H1 (cell line): ENCODE data around the gene SPC24. TPM values are rescaled to one million over a fixed set of nuclear protein-coding genes. Genes with fewer than 3 reads are reported as not detected.

Source experiments
- CTCF ChIA-PET: fragments of 300-600 bp; sonication (Branson Sonifier 250); formaldehyde crosslinking; loops from one replicate; lab custom pipeline; 2021; ENCODE audit not compliant: partially characterized antibody; lab: Charles Lee
- POLR2A ChIA-PET: fragments of 300-600 bp; sonication (Branson Sonifier 250); formaldehyde crosslinking; loops from one replicate; lab custom pipeline; 2021; ENCODE audit warnings: inconsistent platforms; ENCODE audit not compliant: partially characterized antibody; lab: Charles Lee
- DNase-seq, 2 experiments: peaks; one replicate each; pipeline versions ENCODE4 v3.0.0 to v3.0.0-alpha.2; 2010 to 2022; ENCODE audit warnings: low spot score in 2 of 2, low read depth in 1 of 2, mixed read lengths in 1 of 2
- FAIRE-seq: peaks from 2 replicates; lab custom pipeline; 2011; peaks lifted over from hg19 to GRCh38; lab: Jason Lieb, UNC
- H2AFZ ChIP-seq: 2 replicates; pipeline ENCODE4 v1.8.1; 2012; ENCODE audit warnings: low read length, inconsistent platforms
- H2AK5ac ChIP-seq: 2 replicates; pipeline ENCODE4 v1.6.1; 2013; ENCODE audit warnings: low read depth, low read length
- H2BK120ac ChIP-seq: replicated peaks from 2 replicates; pipeline ENCODE3; 2013; ENCODE audit warnings: low read depth, low read length, inconsistent platforms
- H2BK12ac ChIP-seq: 2 replicates; pipeline ENCODE4 v1.6.1; 2013; ENCODE audit warnings: low read depth, low read length
- H2BK15ac ChIP-seq: 2 replicates; pipeline ENCODE4 v1.6.1; 2013; ENCODE audit warnings: low read length
- H2BK20ac ChIP-seq: 2 replicates; pipeline ENCODE4 v1.6.1; 2013; ENCODE audit warnings: low read length
- H2BK5ac ChIP-seq: 2 replicates; pipeline ENCODE4 v1.6.1; 2013; ENCODE audit warnings: low read depth, low read length
- H3K14ac ChIP-seq: 2 replicates; pipeline ENCODE4 v1.6.1; 2013; ENCODE audit warnings: inconsistent platforms; ENCODE audit not compliant: insufficient read length
- H3K18ac ChIP-seq: 2 replicates; pipeline ENCODE4 v1.6.1; 2013; ENCODE audit warnings: low read length; ENCODE audit errors: extremely low read depth
- H3K23ac ChIP-seq: 2 replicates; pipeline ENCODE4 v1.6.1; 2013; ENCODE audit warnings: inconsistent platforms; ENCODE audit not compliant: insufficient read length
- H3K23me2 ChIP-seq: 2 replicates; pipeline ENCODE4 v1.6.1; 2013; ENCODE audit warnings: low read depth, low read length
- H3K27ac ChIP-seq: 2 replicates; pipeline ENCODE4 v1.6.1; 2011; ENCODE audit warnings: low read depth, low read length, inconsistent platforms
- H3K27me3 ChIP-seq, 4 experiments: replicated peaks in 1 of 4; 1 replicate in 1 of 4; 2 replicates in 3 of 4; pipeline versions ENCODE4 v1.6.1 to v1.8.1; 2011 to 2013; ENCODE audit warnings: low read length in 3 of 4, mild to moderate bottlenecking in 3 of 4, inconsistent platforms in 2 of 4, mixed read lengths in 2 of 4, moderate library complexity in 1 of 4; ENCODE audit not compliant: control insufficient read depth in 3 of 4, insufficient read depth in 3 of 4; ENCODE audit errors: extremely low read depth in 1 of 4
- H3K36me3 ChIP-seq, 4 experiments: 2 replicates each; pipeline versions ENCODE4 v1.6.1 to v1.8.1; 2011 to 2013; ENCODE audit warnings: mild to moderate bottlenecking in 4 of 4, low read length in 3 of 4, moderate library complexity in 2 of 4, control low read depth in 1 of 4, inconsistent platforms in 1 of 4; ENCODE audit not compliant: insufficient read depth in 4 of 4, control insufficient read depth in 2 of 4
- H3K4ac ChIP-seq: replicated peaks from 2 replicates; pipeline ENCODE3; 2013; ENCODE audit warnings: low read length, low read depth, mixed read lengths, inconsistent platforms; ENCODE audit not compliant: insufficient read length
- H3K4me1 ChIP-seq, 4 experiments: replicated peaks in 1 of 4; 1 replicate in 1 of 4; 2 replicates in 3 of 4; pipeline versions ENCODE4 v1.6.1 to v1.8.1; 2011 to 2013; ENCODE audit warnings: low read length in 3 of 4, inconsistent platforms in 2 of 4, mixed read lengths in 1 of 4; ENCODE audit not compliant: insufficient read depth in 4 of 4, control insufficient read depth in 3 of 4
- H3K4me2 ChIP-seq, 2 experiments: 2 replicates each; pipeline versions ENCODE4 v1.6.1 to v1.8.1; 2011 to 2013; ENCODE audit warnings: low read depth in 2 of 2, low read length in 2 of 2, control low read depth in 1 of 2, inconsistent platforms in 1 of 2, mild to moderate bottlenecking in 1 of 2; ENCODE audit not compliant: insufficient read depth in 1 of 2
- H3K4me3 ChIP-seq, 4 experiments: fragments of 200-600, 300-600 bp in 1 of 4; sonication (generic), shearing (Covaris generic), sonication (Bioruptor Twin) in 1 of 4; 2 replicates each; pipeline versions ENCODE4 v1.5.1 to v1.8.1; 2011 to 2016; ENCODE audit warnings: low read length in 4 of 4, low read depth in 3 of 4, control low read depth in 2 of 4, inconsistent platforms in 2 of 4, mild to moderate bottlenecking in 2 of 4, mixed read lengths in 1 of 4, moderate library complexity in 1 of 4; ENCODE audit not compliant: insufficient read depth in 2 of 4; ENCODE audit errors: extremely low read depth in 1 of 4
- H3K56ac ChIP-seq: replicated peaks from 2 replicates; pipeline ENCODE3; 2013; ENCODE audit warnings: low read depth, mild to moderate bottlenecking, mixed read lengths, low read length, inconsistent platforms; ENCODE audit not compliant: insufficient read length
- H3K79me1 ChIP-seq: 2 replicates; pipeline ENCODE4 v1.6.1; 2013; ENCODE audit warnings: low read depth, low read length, control low read depth
- H3K79me2 ChIP-seq, 2 experiments: 2 replicates each; pipeline versions ENCODE4 v1.6.1 to v1.8.1; 2012 to 2013; ENCODE audit warnings: low read length in 2 of 2, mild to moderate bottlenecking in 2 of 2, inconsistent platforms in 1 of 2; ENCODE audit not compliant: insufficient read depth in 2 of 2, control insufficient read depth in 1 of 2
- H3K9ac ChIP-seq, 4 experiments: replicated peaks in 1 of 4; 1 replicate in 1 of 4; 2 replicates in 3 of 4; pipeline versions ENCODE4 v1.6.1 to v1.8.1; 2011 to 2013; ENCODE audit warnings: low read depth in 3 of 4, low read length in 3 of 4, control low read depth in 2 of 4, mild to moderate bottlenecking in 2 of 4, moderate library complexity in 2 of 4, inconsistent platforms in 1 of 4; ENCODE audit errors: extremely low read depth in 1 of 4
- H3K9me3 ChIP-seq, 2 experiments: 2 replicates each; pipeline versions ENCODE4 v1.6.1 to v1.8.1; 2012 to 2013; ENCODE audit warnings: mild to moderate bottlenecking in 2 of 2, moderate library complexity in 2 of 2, control low read depth in 1 of 2, inconsistent platforms in 1 of 2, low read depth in 1 of 2, low read length in 1 of 2, mixed read lengths in 1 of 2; ENCODE audit not compliant: insufficient read depth in 2 of 2
- H4K20me1 ChIP-seq, 2 experiments: replicated peaks in 1 of 2; 2 replicates each; pipeline versions ENCODE3 to v1.8.1; 2011 to 2013; ENCODE audit warnings: inconsistent platforms in 2 of 2, low read length in 2 of 2, mild to moderate bottlenecking in 1 of 2; ENCODE audit not compliant: insufficient read depth in 2 of 2, control insufficient read depth in 1 of 2
- H4K5ac ChIP-seq: 2 replicates; pipeline ENCODE4 v1.6.1; 2013; ENCODE audit warnings: low read length, low read depth, mixed read lengths, inconsistent platforms; ENCODE audit not compliant: insufficient read length
- H4K8ac ChIP-seq: 2 replicates; pipeline ENCODE4 v1.8.0; 2013; ENCODE audit warnings: mild to moderate bottlenecking, moderate library complexity, low read length, inconsistent platforms; ENCODE audit not compliant: insufficient read depth; ENCODE audit errors: extremely low read depth
- H4K91ac ChIP-seq: replicated peaks from 2 replicates; pipeline ENCODE3; 2013; ENCODE audit warnings: low read length, mixed read lengths, inconsistent platforms; ENCODE audit not compliant: insufficient read length
- BCL11A ChIP-seq, 2 experiments: IDR thresholded peaks; one replicate each; pipeline ENCODE4 v1.6.1; 2011; ENCODE audit warnings: low read depth in 2 of 2, low read length in 2 of 2, mild to moderate bottlenecking in 2 of 2
- CTCF ChIP-seq, 3 experiments: IDR thresholded peaks; 1 replicate in 2 of 3; 2 replicates in 1 of 3; pipeline versions ENCODE4 v1.5.1 to v1.6.1; 2011; ENCODE audit warnings: low read length in 3 of 3, mild to moderate bottlenecking in 3 of 3, inconsistent platforms in 2 of 3, low read depth in 1 of 3, moderate library complexity in 1 of 3; ENCODE audit not compliant: insufficient read depth in 1 of 3; ENCODE audit errors: control extremely low read depth in 1 of 3
- GABPA ChIP-seq: IDR thresholded peaks from 2 replicates; pipeline ENCODE4 v1.6.1; 2011; ENCODE audit warnings: mild to moderate bottlenecking, low read length, moderate library complexity, borderline replicate concordance; ENCODE audit not compliant: insufficient read depth
- HDAC2 ChIP-seq, 2 experiments: fragments of 300-600 bp in 1 of 2; sonication (generic) in 1 of 2; IDR thresholded peaks; 2 replicates each; pipeline ENCODE4 v1.6.1; 2011 to 2012; ENCODE audit warnings: low read depth in 2 of 2, low read length in 2 of 2, mild to moderate bottlenecking in 2 of 2, moderate library complexity in 2 of 2, borderline replicate concordance in 1 of 2, inconsistent platforms in 1 of 2
- SIRT6 ChIP-seq: IDR thresholded peaks from one replicate; pipeline ENCODE4 v1.7.1; 2012; ENCODE audit warnings: low read length, inconsistent platforms
- WGBS, 2 experiments: shearing (Covaris generic) in 1 of 2; methylation state at CpG; one replicate each; pipeline versions ENCODE4 v1.1.6 to v1.1.7; 2013 to 2015; ENCODE audit warnings: low lambda C conversion rate in 2 of 2, mixed read lengths in 2 of 2, inconsistent platforms in 1 of 2, low coverage in 1 of 2, missing lambda C conversion rate in 1 of 2; ENCODE audit not compliant: insufficient replicate concordance in 2 of 2, insufficient coverage in 1 of 2, insufficient read length in 1 of 2; ENCODE audit errors: extremely low coverage in 1 of 2, missing lambda C conversion rate in 1 of 2; 5-methylcytosine and 5-hydroxymethylcytosine counted together
- polyA plus RNA-seq, 7 experiments: library from polyadenylated mRNA; depleted of rRNA in 3 of 7; stranded (reverse) in 5 of 7; unstranded in 2 of 7; fragments of >200 nt in 5 of 7; fragments of 200-250 nt in 2 of 7; gene quantifications; 1 replicate in 5 of 7; 2 replicates in 1 of 7; 4 replicates in 1 of 7; pipeline versions ENCODE4 v1.2.1 to v1.2.3, GENCODE V29; 2011 to 2013; ENCODE audit warnings: missing spikeins in 2 of 7, mixed read lengths in 2 of 7
- total RNA-seq: library from RNA; stranded (reverse); fragmentation: NEBNext Ultra II Directional; extraction: Animal tissue kit (Norgen Biotek cat#: 25700); gene quantifications from 2 replicates; pipeline ENCODE4 v1.2.1, GENCODE V29; 2021
- TF ChIP-seq, protein P1 (sequence below): IDR thresholded peaks from 2 replicates; pipeline ENCODE4 v1.6.1; 2012; ENCODE audit warnings: low read length, inconsistent platforms

SPC24 gene
- total and polyA plus RNA-seq, 2 of the 8 experiments (the other 6 are each of a cell fraction or from before 2014, with no cell fraction given) = 17.7 to 42.4 TPM

GRCh38 chr19:11142528-11143171 lies 12.9 kb downstream of the SPC24 start:
- H3K23ac ChIP-seq = no peak overlapping the region
- H3K27me3 ChIP-seq = no peaks in the 10 kb centered on the region
- H3K18ac ChIP-seq = peak overlapping the region; percentile 78; the same call in 1 of the 2 replicates
- peak overlapping the region; percentile 66 for H4K91ac ChIP-seq
- H3K27ac ChIP-seq = peak overlapping the region; percentile 24; the same call in 1 of the 2 replicates
- peaks cover 2 to 20% (median 9%) of the 10 kb centered on the region in 4 experiments; a peak in 5 of 8 replicates for H3K36me3 ChIP-seq
- ChIA-PET POLR2A (interaction anchor here (0.6 to 4.6 kb wide), 8 partner anchors 12 to 228 kb away, joined by 3 to 37 read pairs (median 4); partner anchors contain the start of genes SMARCA4 and SPC24), CTCF (interaction anchor here (0.8 to 1.6 kb wide), 4 partner anchors 12 to 17 kb away, joined by 3 to 5 read pairs (median 4); no protein-coding TSS in a partner anchor)
- H3K79me2 ChIP-seq = no peaks in the 10 kb centered on the region
- peak overlapping the region; percentile 75 for H2AK5ac ChIP-seq
- no peak overlapping the region for H4K5ac ChIP-seq
- H3K4ac ChIP-seq = no peak overlapping the region
- peak overlapping the region; percentile 47 for H2BK120ac ChIP-seq
- H2BK20ac ChIP-seq = no peak overlapping the region
- no peak overlapping the region for H3K14ac ChIP-seq
- no peak for FAIRE-seq
- no peak for DNase-seq
- no peak overlapping the region for H2BK15ac ChIP-seq
- peak overlapping the region; percentile 84; the same call in 1 of the 2 replicates for H2BK12ac ChIP-seq
- H3K79me1 ChIP-seq = 0 out of 2 replicates have a peak, but pooled peaks cover 2% of the 10 kb centered on the region
- H4K20me1 ChIP-seq = peaks cover 0 to 8% of the 10 kb centered on the region in 2 experiments
- no peak overlapping the region for H2AFZ ChIP-seq
- H3K4me3 ChIP-seq = no peak overlapping the region
- no peaks in the 10 kb centered on the region for H3K9me3 ChIP-seq
- H3K9ac ChIP-seq = peak overlapping the region in 1 of 4 experiments; percentile 31; a peak in 3 of 7 replicates
- peaks cover 3% of the 10 kb centered on the region; the same call in 1 of the 2 replicates for H3K23me2 ChIP-seq
- H4K8ac ChIP-seq = peak overlapping the region; percentile 4; the same call in 1 of the 2 replicates
- no peak overlapping the region for H3K56ac ChIP-seq
- WGBS, 2 experiments = 72% methylated on average over 9 of the region's 22 CpGs; no CpG with 5 or more reads in 1 of the 2 experiments
- peak overlapping the region; percentile 39 to 55; a peak in 3 of 4 replicates for H3K4me2 ChIP-seq
- peak overlapping the region; percentile 94 for H2BK5ac ChIP-seq
- H3K4me1 ChIP-seq = peaks cover 0 to 22% (median 18%) of the 10 kb centered on the region in 4 experiments; a peak in 6 of 7 replicates
- TF ChIP-seq, protein P1, sequence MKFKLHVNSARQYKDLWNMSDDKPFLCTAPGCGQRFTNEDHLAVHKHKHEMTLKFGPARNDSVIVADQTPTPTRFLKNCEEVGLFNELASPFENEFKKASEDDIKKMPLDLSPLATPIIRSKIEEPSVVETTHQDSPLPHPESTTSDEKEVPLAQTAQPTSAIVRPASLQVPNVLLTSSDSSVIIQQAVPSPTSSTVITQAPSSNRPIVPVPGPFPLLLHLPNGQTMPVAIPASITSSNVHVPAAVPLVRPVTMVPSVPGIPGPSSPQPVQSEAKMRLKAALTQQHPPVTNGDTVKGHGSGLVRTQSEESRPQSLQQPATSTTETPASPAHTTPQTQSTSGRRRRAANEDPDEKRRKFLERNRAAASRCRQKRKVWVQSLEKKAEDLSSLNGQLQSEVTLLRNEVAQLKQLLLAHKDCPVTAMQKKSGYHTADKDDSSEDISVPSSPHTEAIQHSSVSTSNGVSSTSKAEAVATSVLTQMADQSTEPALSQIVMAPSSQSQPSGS = no peak
- TF ChIP-seq HDAC2 (IDR thresholded peaks at IDR 0.05; ENCODE audit: borderline replicate concordance in 1 of 2, low read depth in 2 of 2, low read length in 2 of 2) (no peak), BCL11A (IDR thresholded peaks at IDR 0.05; ENCODE audit: low read depth in 2 of 2, low read length in 2 of 2) (no peak), GABPA (no peak), CTCF (IDR thresholded peaks at IDR 0.05; ENCODE audit: control extremely low read depth in 1 of 3, insufficient read depth in 1 of 3, low read depth in 1 of 3, low read length in 3 of 3) (no peak), SIRT6 (no peak)
